Activated gamma-delta T cell (primary cell): ENCODE results near the gene VAT1L.

Source experiments
- DNase-seq: peaks from one replicate; lab custom pipeline; 2025; lab: John Stamatoyannopoulos, UW

Gene VAT1L

DNA sequence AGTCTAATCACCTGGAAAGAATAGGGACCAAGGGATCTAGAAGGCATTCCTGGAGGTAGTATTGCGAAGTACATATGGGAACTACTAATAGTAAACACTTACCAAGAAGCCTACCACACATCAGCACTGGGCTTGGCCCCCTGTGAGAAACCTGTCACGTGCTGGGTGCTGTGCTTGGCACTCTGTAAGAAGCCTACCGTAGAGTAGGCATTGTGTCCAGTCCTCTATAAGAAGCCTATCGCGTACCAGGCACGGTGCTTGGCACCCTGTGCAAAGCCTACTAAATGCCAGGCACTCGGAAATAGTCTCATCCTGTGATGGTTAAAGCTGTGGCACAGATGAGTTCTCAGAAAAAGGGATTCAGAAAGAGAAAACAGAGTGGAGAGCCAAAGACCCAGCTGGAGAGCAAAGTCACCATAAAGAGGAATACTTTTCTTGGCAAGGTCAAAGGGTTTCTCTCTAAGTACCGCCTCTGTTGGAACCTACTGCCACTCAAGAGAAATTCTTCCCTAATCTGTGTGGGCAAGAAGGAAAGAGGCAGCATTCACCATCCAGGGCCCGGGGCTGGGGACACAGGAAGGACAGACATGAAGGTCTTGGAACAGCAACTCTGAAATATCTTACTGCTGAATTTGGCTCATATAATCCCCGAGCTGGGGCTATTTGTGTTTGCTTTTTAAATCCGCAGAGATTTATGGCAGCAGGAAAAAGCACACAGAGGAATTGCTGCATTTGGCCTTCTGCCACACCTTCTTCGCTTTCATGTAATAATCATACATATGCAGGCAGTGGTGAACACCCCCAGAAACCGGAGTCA, 81.8 kb downstream of the VAT1L start:
- DNase-seq: no peak

DNA sequence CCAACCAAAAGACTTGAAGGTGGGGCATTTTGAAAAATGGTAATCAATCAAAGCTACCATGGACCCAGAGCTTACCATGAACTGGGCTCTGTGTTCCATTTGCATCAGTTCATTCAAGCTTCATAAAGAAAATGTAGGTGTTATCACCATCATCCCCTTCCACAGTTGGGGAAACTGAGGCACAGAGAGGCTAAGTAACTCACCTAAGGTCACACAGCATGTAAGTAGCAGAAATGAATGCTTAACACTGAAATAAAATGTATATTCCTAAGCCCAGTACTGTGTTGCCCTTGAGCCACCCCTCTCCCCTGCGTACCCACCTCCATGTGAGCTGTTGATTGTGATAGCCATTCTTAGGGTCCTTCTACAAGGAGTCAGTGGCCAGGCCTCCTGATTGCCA, 83.6 kb downstream of the VAT1L start:
- DNase-seq: no peak

DNA sequence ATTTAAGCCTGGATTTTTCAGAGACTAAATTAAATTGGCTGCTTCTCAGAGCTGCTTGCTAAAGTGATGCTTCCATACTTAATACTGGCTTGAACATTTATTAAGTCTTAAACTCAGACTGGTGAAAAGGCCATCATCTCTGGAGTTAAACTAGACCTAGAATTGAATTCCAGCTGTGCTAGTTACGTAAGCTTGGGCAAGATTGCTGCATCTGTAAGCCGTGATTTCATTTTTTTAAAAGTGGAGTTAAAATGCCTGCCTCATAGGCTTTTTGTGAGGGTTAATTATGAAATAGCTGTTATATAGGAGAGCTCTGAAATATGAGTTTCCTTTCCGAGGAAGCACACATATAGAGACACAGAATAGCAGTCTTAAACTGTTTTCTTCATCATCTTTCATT, 84.7 kb downstream of the VAT1L start:
- no peak for DNase-seq

- DNase-seq: no peak
Observed at GRCh38 chr16:77874347-77874746, 86.0 kb downstream of the VAT1L start.

- DNase-seq: no peak
Observed at GRCh38 chr16:77876776-77877175, 88.4 kb downstream of the VAT1L start.

GRCh38 chr16:77877712-77878347, 89.5 kb downstream of the VAT1L start:
- no peak for DNase-seq

- no peak for DNase-seq
Observed at GRCh38 chr16:77881355-77882030, 93.1 kb downstream of the VAT1L start.

GRCh38 chr16:77882358-77882757, 94.0 kb downstream of the VAT1L start:
- DNase-seq: no peak

DNA sequence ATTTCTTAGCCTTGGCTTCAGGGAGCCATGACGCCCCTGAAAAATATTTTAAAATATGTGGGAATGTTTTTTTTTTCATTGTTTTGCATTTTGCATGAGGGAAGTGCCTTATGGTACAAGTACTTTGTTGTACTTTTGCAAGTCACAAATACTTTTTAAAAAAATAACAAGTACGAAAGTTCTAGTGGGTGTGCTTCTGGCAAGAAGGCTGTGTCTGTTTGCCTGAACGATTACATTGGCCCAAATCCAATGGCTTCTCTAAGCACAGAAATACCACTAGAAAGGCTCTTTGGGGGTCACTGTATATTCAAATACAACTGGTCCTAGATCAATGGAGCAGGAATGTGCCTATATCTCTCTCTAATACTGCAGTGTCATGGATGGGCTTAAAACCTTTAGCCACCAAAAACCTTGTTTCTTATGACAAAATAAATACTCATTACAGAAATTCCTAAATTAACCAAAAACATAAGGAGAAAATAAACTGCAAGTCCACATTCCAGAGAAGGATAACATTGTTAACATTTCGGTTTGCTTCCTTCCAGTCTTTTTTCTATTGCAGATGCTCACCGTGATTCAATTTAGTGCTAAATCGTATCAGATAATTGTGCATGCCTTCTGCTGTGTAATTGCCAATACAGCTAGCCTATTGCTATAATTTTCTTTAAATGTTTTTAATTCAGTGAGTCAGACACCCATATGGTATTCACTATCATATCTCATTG, 97.4 kb downstream of the VAT1L start:
- DNase-seq: no peak

- DNase-seq: no peak
Observed at GRCh38 chr16:77888871-77889270, 100.5 kb downstream of the VAT1L start.

GRCh38 chr16:77890075-77890474, 101.7 kb downstream of the VAT1L start:
- no peak for DNase-seq

DNA sequence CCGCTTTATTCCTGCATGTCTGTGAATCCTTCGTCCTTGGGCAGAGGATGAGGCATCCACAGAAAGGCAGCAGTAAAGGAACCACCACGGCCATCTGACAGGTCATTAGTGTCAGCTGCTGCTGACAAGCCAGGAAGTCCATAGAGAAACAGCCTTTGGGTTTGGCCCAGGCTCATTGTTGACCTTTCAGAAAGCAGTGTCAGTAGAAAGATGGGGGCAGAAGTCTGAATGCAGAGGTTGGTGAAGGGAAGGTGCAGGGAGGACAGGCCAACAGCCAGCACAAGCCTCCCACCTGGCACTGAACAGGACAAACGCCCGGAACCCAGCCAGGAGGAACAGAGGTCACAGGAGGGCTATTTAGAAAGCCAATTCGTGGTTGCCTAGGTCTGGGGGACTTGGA, 105.8 kb downstream of the VAT1L start:
- no peak for DNase-seq

GRCh38 chr16:77895962-77896361, 107.6 kb downstream of the VAT1L start:
- no peak for DNase-seq

DNA sequence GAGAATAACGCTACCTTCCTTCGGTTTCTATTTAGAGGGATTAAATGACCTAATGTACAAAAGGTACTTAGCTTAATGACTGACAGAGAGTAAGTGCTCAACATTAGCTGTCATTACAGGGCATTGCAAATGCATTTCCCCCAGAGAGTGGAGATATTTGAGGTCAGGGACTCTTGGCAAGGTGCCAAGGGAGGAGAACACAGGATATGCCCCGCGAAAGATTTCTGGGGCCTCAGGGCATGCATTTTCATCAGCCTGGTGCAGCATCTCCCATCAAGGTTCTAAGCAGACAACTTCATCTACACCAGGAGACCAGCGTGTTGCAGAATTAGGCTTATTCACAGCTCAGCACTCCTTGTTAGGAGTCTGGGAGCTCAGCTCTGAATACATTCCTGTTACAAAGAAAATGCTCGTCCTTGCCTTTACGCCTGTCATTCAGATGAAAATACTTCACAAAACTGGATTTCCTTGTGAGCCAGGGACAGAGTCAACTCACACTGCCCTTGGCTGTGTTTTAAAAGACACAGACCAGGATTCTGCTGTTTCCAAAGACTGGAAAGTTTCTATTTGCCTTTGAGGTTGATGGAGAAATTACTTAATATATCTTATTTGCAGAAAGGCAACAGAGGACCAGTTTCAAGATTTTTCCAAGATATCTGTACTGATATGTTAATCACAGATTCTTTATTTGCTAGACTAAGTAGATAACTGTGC, 108.2 kb downstream of the VAT1L start:
- no peak for DNase-seq

- DNase-seq: no peak
Observed at GRCh38 chr16:77897129-77897437, 108.7 kb downstream of the VAT1L start.

- no peak for DNase-seq
Observed at GRCh38 chr16:77897831-77898605, 109.7 kb downstream of the VAT1L start.

GRCh38 chr16:77898671-77899211, 110.4 kb downstream of the VAT1L start:
- DNase-seq: no peak

- DNase-seq: no peak
Observed at GRCh38 chr16:77899416-77899815, 111.1 kb downstream of the VAT1L start.

DNA sequence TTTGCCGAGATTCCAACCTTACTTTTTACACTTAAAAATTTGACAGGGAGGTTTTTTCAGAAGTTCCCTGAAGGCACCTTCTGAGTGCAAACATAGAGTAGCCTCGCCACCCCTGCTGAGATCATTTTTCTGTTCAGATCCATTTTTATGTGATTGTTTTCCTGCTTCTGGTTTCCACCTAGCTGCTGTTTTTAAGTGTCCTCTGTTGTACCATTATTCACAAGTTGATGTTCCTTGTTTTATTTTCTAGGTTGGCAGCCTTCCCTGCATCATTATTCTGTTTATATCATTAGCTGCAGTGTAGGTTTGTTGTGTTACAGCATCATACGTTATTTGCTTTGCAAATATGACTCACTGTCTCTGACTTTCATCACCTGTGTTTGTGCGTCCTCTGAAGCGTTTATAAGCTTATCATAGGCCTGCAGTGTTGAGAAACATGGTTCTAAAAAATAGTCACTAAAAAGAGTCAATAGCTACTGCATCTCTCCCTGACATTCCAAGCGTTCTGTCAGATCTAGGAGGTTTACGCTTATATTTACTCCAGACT, 117.1 kb downstream of the VAT1L start:
- no peak for DNase-seq

GRCh38 chr16:77910021-77910420, 121.7 kb downstream of the VAT1L start:
- no peak for DNase-seq

- no peak for DNase-seq
Observed at GRCh38 chr16:77912617-77913016, 124.3 kb downstream of the VAT1L start.
